OCI-LY7 (cell line): Measurements from ENCODE around the gene KIF6. TPM values are rescaled to one million over a fixed set of nuclear protein-coding genes. Genes with fewer than 3 reads are reported as not detected.

Source experiments
- BruUV-seq: library from RNA; stranded (reverse); fragments of 400-500 nt; replicated peaks from 2 replicates; lab custom pipeline; 2021; lab: Mats Ljungman, UMichigan
- CTCF ChIA-PET: fragments of 300-600 bp; sonication (Branson Sonifier 250); formaldehyde crosslinking; loops from one replicate; lab custom pipeline; 2022; ENCODE audit warnings: antibody characterized with exemption; ENCODE audit not compliant: unreplicated experiment; lab: Charles Lee
- POLR2A ChIA-PET: fragments of 300-600 bp; sonication (Branson Sonifier 250); formaldehyde crosslinking; loops from one replicate; lab custom pipeline; 2022; ENCODE audit warnings: antibody characterized with exemption; lab: Charles Lee
- DNase-seq: peaks from one replicate; pipeline ENCODE4 v3.0.0-alpha.2; 2015; ENCODE audit warnings: low spot score
- H2AFZ ChIP-seq: fragments of 200-600 bp; sonication (generic), shearing (Covaris generic); 2 replicates; pipeline ENCODE4 v1.6.1; 2014; ENCODE audit warnings: mild to moderate bottlenecking, antibody characterized with exemption, low read length, moderate library complexity
- H3K27ac ChIP-seq: fragments of 200-600 bp; sonication (generic); 2 replicates; pipeline ENCODE4 v1.5.1; 2014; ENCODE audit warnings: mixed run types, low read depth, mild to moderate bottlenecking, moderate library complexity, low read length, inconsistent platforms; ENCODE audit not compliant: poor library complexity, severe bottlenecking
- H3K36me3 ChIP-seq: fragments of 200-600 bp; sonication (generic); 2 replicates; pipeline ENCODE4 v1.6.1; 2014; ENCODE audit warnings: mild to moderate bottlenecking, antibody characterized with exemption, low read length, moderate library complexity, mixed read lengths; ENCODE audit not compliant: insufficient read depth
- H3K4me1 ChIP-seq: fragments of 200-600 bp; sonication (generic); 2 replicates; pipeline ENCODE4 v1.5.1; 2014; ENCODE audit warnings: mild to moderate bottlenecking, low read length; ENCODE audit not compliant: insufficient read depth, poor library complexity, severe bottlenecking
- H3K4me2 ChIP-seq: fragments of 200-600 bp; sonication (generic); 2 replicates; pipeline ENCODE4 v1.6.1; 2014; ENCODE audit warnings: mild to moderate bottlenecking, low read length
- H3K4me3 ChIP-seq: fragments of 200-600 bp; sonication (generic); 2 replicates; pipeline ENCODE4 v1.5.1; 2014; ENCODE audit warnings: mild to moderate bottlenecking, low read depth, low read length; ENCODE audit not compliant: poor library complexity, severe bottlenecking
- H3K79me2 ChIP-seq: fragments of 200-600 bp; sonication (generic); 2 replicates; pipeline ENCODE4 v1.6.1; 2016; ENCODE audit warnings: low read depth, mild to moderate bottlenecking, low read length, moderate library complexity, mixed read lengths; ENCODE audit not compliant: insufficient read depth
- H3K9me2 ChIP-seq: fragments of 200-600 bp; sonication (generic); 2 replicates; pipeline ENCODE4 v1.6.1; 2016; ENCODE audit warnings: mild to moderate bottlenecking, low read length, mixed read lengths; ENCODE audit not compliant: insufficient read depth
- H3K9me3 ChIP-seq: fragments of 200-600 bp; sonication (generic); 2 replicates; pipeline ENCODE4 v1.6.1; 2014; ENCODE audit warnings: mild to moderate bottlenecking, mixed run types, low read length, mixed read lengths
- H4K20me1 ChIP-seq: fragments of 200-600 bp; sonication (generic); 2 replicates; pipeline ENCODE4 v1.6.1; 2014; ENCODE audit warnings: mild to moderate bottlenecking, antibody characterized with exemption, low read length, moderate library complexity, mixed read lengths; ENCODE audit not compliant: insufficient read depth
- EZH2phosphoT487 ChIP-seq: fragments of 200-600 bp; sonication (generic); IDR thresholded peaks from 2 replicates; pipeline ENCODE4 v1.6.1; 2018; ENCODE audit warnings: low read depth, borderline replicate concordance, mild to moderate bottlenecking, mixed run types, antibody characterized with exemption, low read length, moderate library complexity, mixed read lengths
- intact Hi-C: fragments of 100-400 bp; cut with micrococcal nuclease; formaldehyde crosslinking; loops from one replicate; pipeline ENCODE4 v1.10.0; 2022; ENCODE audit not compliant: unreplicated experiment
- total RNA-seq, 2 experiments: library from RNA; depleted of rRNA in 1 of 2; stranded (reverse); fragments of >200 nt in 1 of 2; shearing (Covaris generic) in 1 of 2; gene quantifications; 2 replicates each; pipeline ENCODE4 v1.2.3, GENCODE V29; 2014 to 2022
- TF ChIP-seq, protein P1 (sequence below): fragments of 200-600 bp; sonication (generic); conservative IDR thresholded peaks from 2 replicates; pipeline ENCODE4 v1.5.1; 2014; ENCODE audit warnings: mild to moderate bottlenecking, antibody characterized with exemption, low read length, moderate library complexity, mixed read lengths

KIF6 gene
- total RNA-seq, 2 experiments from 2014 or later, result not detected

GRCh38 chr6:39338397-39338796 is 386.8 kb downstream of the KIF6 start:
- no TSS peak for BruUV-seq
- Histone ChIP-seq H3K9me3 (no peaks in the 10 kb centered on the region), H4K20me1 (no peaks in the 10 kb centered on the region), H3K4me3 (no peak overlapping the region), H3K4me2 (no peak overlapping the region), H3K4me1 (no peaks in the 10 kb centered on the region), H3K27ac (no peak overlapping the region), H2AFZ (no peak overlapping the region), H3K9me2 (no peaks in the 10 kb centered on the region), H3K79me2 (no peaks in the 10 kb centered on the region), H3K36me3 (no peaks in the 10 kb centered on the region)
- intact Hi-C loops, result no loop called here
- no peak for DNase-seq
- ChIA-PET POLR2A (no interaction called here), CTCF (no interaction called here)
- TF ChIP-seq, protein P1, sequence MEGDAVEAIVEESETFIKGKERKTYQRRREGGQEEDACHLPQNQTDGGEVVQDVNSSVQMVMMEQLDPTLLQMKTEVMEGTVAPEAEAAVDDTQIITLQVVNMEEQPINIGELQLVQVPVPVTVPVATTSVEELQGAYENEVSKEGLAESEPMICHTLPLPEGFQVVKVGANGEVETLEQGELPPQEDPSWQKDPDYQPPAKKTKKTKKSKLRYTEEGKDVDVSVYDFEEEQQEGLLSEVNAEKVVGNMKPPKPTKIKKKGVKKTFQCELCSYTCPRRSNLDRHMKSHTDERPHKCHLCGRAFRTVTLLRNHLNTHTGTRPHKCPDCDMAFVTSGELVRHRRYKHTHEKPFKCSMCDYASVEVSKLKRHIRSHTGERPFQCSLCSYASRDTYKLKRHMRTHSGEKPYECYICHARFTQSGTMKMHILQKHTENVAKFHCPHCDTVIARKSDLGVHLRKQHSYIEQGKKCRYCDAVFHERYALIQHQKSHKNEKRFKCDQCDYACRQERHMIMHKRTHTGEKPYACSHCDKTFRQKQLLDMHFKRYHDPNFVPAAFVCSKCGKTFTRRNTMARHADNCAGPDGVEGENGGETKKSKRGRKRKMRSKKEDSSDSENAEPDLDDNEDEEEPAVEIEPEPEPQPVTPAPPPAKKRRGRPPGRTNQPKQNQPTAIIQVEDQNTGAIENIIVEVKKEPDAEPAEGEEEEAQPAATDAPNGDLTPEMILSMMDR, result no peak
- no peak for TF ChIP-seq EZH2phosphoT487

DNA sequence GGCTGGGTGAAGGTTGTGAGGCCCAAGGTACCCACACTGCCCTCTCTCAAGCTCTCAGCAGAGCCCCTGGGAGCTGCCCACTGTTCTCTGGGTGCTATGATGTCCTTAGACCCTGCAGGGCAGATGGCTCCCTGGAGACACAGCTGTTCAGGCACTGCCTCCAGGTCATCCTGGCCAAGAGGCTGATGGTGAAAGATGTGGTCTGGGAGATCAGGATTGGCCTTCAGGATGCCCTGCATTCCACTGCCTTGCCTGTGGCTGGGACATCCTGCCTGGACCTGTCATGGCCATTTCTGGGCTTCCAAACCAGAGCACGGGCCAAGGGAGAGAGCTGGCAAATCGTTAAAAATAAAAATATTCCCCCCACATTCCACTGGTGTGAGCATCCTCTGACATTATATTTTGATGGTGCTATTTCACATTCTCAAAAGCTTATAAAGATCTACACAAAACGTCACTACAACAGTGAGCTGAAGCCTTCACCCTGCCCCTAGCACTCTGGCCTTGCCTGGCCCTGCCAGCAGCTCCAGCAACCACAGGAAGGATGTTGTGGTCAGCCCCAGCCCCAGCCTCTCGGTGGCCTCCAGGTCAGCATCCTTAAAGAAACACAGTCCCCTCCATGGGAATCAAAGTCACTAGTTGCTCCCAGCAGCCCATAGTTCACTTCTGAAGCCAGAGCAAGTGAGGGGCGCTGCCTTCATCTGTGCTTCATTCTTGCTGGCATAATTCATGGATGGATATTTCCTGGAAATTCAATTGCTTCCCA is 389.2 kb downstream of the KIF6 start:
- TF ChIP-seq EZH2phosphoT487, result no peak
- TF ChIP-seq, protein P1, result no peak
- H3K4me3 ChIP-seq, result no peak overlapping the region
- intact Hi-C loops, result no loop called here
- POLR2A ChIA-PET, result interaction anchor here (0.6 kb wide), 2 partner anchors 776 to 1218 kb away, joined by 3 to 5 read pairs; no protein-coding TSS in a partner anchor
- H3K79me2 ChIP-seq, result no peaks in the 10 kb centered on the region
- BruUV-seq, result no TSS peak
- H3K9me2 ChIP-seq, result no peaks in the 10 kb centered on the region
- DNase-seq, result no peak
- H3K36me3 ChIP-seq, result no peaks in the 10 kb centered on the region
- H3K4me1 ChIP-seq, result no peaks in the 10 kb centered on the region
- no peaks in the 10 kb centered on the region for H4K20me1 ChIP-seq
- no peak overlapping the region for H2AFZ ChIP-seq
- no peaks in the 10 kb centered on the region for H3K9me3 ChIP-seq
- CTCF ChIA-PET, result no interaction called here
- H3K27ac ChIP-seq, result no peak overlapping the region
- H3K4me2 ChIP-seq, result no peak overlapping the region
